Tibial artery (tissue), 4 donors: ENCODE results near the gene CKM.

Experiments used
- DNase-seq, 2 donors: peaks; one replicate each; pipeline ENCODE4 v3.0.0-alpha.2; 2019
- H3K27ac ChIP-seq, 2 donors: fragments of 200-600 bp; sonication (generic) in 1 of 2; 1 replicate in 1 of 2; 2 replicates in 1 of 2; pipeline ENCODE4 v1.5.1; 2018 to 2019; ENCODE audit warnings: mild to moderate bottlenecking in 1 of 2
- H3K27me3 ChIP-seq, 2 donors: fragments of 200-600 bp; sonication (generic) in 1 of 2; one replicate each; pipeline versions ENCODE4 v1.5.1 to v1.6.0; 2016 to 2019
- H3K36me3 ChIP-seq, 3 donors: fragments of 200-600 bp; sonication (generic) in 2 of 3; one replicate each; pipeline ENCODE4 v1.5.1; 2016 to 2019; ENCODE audit warnings: mild to moderate bottlenecking in 2 of 3
- H3K4me1 ChIP-seq, 4 donors: fragments of 200-600 bp; sonication (generic) in 2 of 4; 1 replicate in 3 of 4; 2 replicates in 1 of 4; pipeline ENCODE4 v1.5.1; 2016 to 2019
- H3K4me3 ChIP-seq, 2 donors: fragments of 200-600 bp; sonication (generic) in 1 of 2; 1 replicate in 1 of 2; 2 replicates in 1 of 2; pipeline ENCODE4 v1.5.1; 2018 to 2019; ENCODE audit warnings: mild to moderate bottlenecking in 2 of 2
- H3K9me3 ChIP-seq, 3 donors: fragments of 200-600 bp; sonication (generic) in 1 of 3; one replicate each; pipeline ENCODE4 v1.5.1; 2016 to 2019
- CTCF ChIP-seq, 2 experiments: fragments of 200-600 bp in 1 of 2; fragments of 450-650 bp in 1 of 2; IDR thresholded peaks; one replicate each; pipeline ENCODE4 v1.5.1; 2017 to 2019; ENCODE audit warnings: antibody characterized with exemption in 2 of 2, mild to moderate bottlenecking in 1 of 2, moderate library complexity in 1 of 2
- intact Hi-C: fragments of 100-400 bp; cut with DNase I; formaldehyde crosslinking; loops from one replicate; pipeline ENCODE4 v1.15.0; 2023; ENCODE audit warnings: low total_unique reads

CKM gene

GRCh38 chr19:45264781-45265317, 57.8 kb downstream of the CKM start:
- H3K27me3 ChIP-seq = no peaks in the 10 kb centered on the region
- no peaks in the 10 kb centered on the region for H3K9me3 ChIP-seq
- H3K27ac ChIP-seq = no peak overlapping the region
- peaks cover 15 to 76% (median 36%) of the 10 kb centered on the region in 3 donors for H3K36me3 ChIP-seq
- H3K4me1 ChIP-seq = no peaks in the 10 kb centered on the region
- intact Hi-C loops = no loop called here
- TF ChIP-seq CTCF (IDR thresholded peaks at IDR 0.05) = no peak
- no peak overlapping the region for H3K4me3 ChIP-seq
- DNase-seq = no peak

- no peaks in the 10 kb centered on the region for H3K4me1 ChIP-seq
- peaks cover 8 to 73% (median 21%) of the 10 kb centered on the region in 3 donors for H3K36me3 ChIP-seq
- no peak overlapping the region for H3K27ac ChIP-seq
- H3K4me3 ChIP-seq = no peak overlapping the region
- no peak for DNase-seq
- TF ChIP-seq CTCF (IDR thresholded peaks at IDR 0.05) = no peak
- no peaks in the 10 kb centered on the region for H3K27me3 ChIP-seq
- H3K9me3 ChIP-seq = no peaks in the 10 kb centered on the region
- intact Hi-C loops = no loop called here
These were observed 59.7 kb downstream of the CKM start for GRCh38 chr19:45263013-45263412.

GRCh38 chr19:45262570-45262969, 60.1 kb downstream of the CKM start:
- no peak for TF ChIP-seq CTCF (IDR thresholded peaks at IDR 0.05)
- no peak for DNase-seq
- H3K4me3 ChIP-seq = no peak overlapping the region
- H3K27me3 ChIP-seq = no peaks in the 10 kb centered on the region
- intact Hi-C loops = no loop called here
- no peaks in the 10 kb centered on the region for H3K4me1 ChIP-seq
- H3K27ac ChIP-seq = no peak overlapping the region
- no peaks in the 10 kb centered on the region for H3K9me3 ChIP-seq
- H3K36me3 ChIP-seq = peaks cover 8 to 68% (median 18%) of the 10 kb centered on the region in 3 donors

- Histone ChIP-seq H3K4me1 (peaks cover 0 to 20% (median 7%) of the 10 kb centered on the region in 4 donors), H3K4me3 (no peak overlapping the region), H3K27ac (no peak overlapping the region), H3K36me3 (peaks cover 0 to 38% (median 3%) of the 10 kb centered on the region in 3 donors), H3K27me3 (no peaks in the 10 kb centered on the region), H3K9me3 (no peaks in the 10 kb centered on the region)
- no peak for TF ChIP-seq CTCF (IDR thresholded peaks at IDR 0.05)
- DNase-seq = no peak
- intact Hi-C loops = loop anchor here (10.0 kb wide), 1 partner anchor 264 kb away; no protein-coding TSS in a partner anchor
These were observed 63.8 kb downstream of the CKM start for GRCh38 chr19:45258862-45259261.

GRCh38 chr19:45256836-45257235, 65.8 kb downstream of the CKM start:
- Histone ChIP-seq H3K27me3 (no peaks in the 10 kb centered on the region), H3K9me3 (no peaks in the 10 kb centered on the region), H3K4me3 (no peak overlapping the region), H3K4me1 (peaks cover 0 to 40% (median 26%) of the 10 kb centered on the region in 4 donors), H3K27ac (no peak overlapping the region), H3K36me3 (peaks cover 0 to 31% (median 0%) of the 10 kb centered on the region in 3 donors)
- DNase-seq = no peak
- intact Hi-C loops = loop anchor here (10.0 kb wide), 1 partner anchor 262 kb away; no protein-coding TSS in a partner anchor
- TF ChIP-seq CTCF (IDR thresholded peaks at IDR 0.05) = no peak
